Measurements from ENCODE around the gene HTR3A.
"Not testable (repeated sequence)": the region's sequence is repeated elsewhere in the genome, so short reads cannot be mapped to it uniquely, and the experiment has no call there.

Gene HTR3A

GRCh38 chr11:113937918-113938317, 37.0 kb upstream of the HTR3A start:
- TF ChIP-seq CTCF (IDR thresholded peaks at IDR 0.05; ENCODE audit: control insufficient read depth, extremely low read depth, insufficient read depth), result no peak
- H3K4me3 ChIP-seq (ENCODE audit: low read depth, low read length), result no peak overlapping the region
- no peak for DNase-seq (ENCODE audit: low read depth)

DNA sequence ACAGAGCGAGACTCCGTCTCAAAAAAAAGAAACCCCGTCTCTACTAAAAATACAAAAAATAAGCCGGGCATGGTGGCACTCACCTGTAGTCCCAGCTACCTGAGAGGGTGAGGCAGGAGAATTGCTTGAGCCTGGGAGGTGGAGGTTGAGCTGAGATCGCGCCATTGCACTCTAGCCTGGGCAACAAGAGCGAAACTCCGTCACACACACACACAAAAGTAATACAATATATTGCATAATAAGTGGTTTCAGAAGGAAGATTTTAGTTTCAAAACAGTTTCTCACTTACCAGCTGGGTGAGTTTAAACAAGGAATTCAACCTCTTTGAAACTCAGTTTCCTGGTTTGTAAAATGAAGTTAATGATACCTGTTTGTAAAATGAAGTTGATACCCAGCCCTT, 32.7 kb upstream of the HTR3A start:
- TF ChIP-seq CTCF (IDR thresholded peaks at IDR 0.05; ENCODE audit: control insufficient read depth, extremely low read depth, insufficient read depth), result no peak
- no peak for DNase-seq (ENCODE audit: low read depth)
- H3K4me3 ChIP-seq (ENCODE audit: low read depth, low read length), result no peak overlapping the region

GRCh38 chr11:113946162-113946561, 28.7 kb upstream of the HTR3A start:
- DNase-seq (ENCODE audit: low read depth); H3K4me3 ChIP-seq (ENCODE audit: low read depth, low read length): not testable (repeated sequence)

DNA sequence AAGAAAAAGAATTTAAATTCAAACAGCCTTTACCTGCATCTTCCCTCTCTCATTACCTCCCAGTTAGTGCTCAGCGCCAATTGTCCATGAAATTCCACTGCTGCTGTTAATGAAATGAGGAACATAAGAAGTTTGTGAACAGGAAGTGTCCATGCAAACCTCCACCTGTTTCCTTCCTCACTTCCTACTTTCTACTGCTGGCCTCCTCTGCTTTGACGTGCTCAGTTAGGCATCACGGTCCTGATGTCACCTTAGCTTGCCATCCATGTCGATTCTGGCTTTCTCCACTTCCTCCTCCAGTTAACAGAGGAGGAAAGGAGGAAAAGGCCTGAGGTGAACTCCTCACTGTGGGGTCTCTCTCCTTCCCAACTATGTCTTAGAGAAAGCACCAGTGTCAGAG, 26.9 kb upstream of the HTR3A start:
- no peak overlapping the region for H3K4me3 ChIP-seq (ENCODE audit: low read depth, low read length)
- TF ChIP-seq CTCF (IDR thresholded peaks at IDR 0.05; ENCODE audit: control insufficient read depth, extremely low read depth, insufficient read depth), result no peak
- DNase-seq (ENCODE audit: low read depth), result no peak

GRCh38 chr11:113949891-113950290, 25.0 kb upstream of the HTR3A start:
- H3K4me3 ChIP-seq (ENCODE audit: low read depth, low read length), result no peak overlapping the region
- DNase-seq (ENCODE audit: low read depth), result no peak
- TF ChIP-seq CTCF (IDR thresholded peaks at IDR 0.05; ENCODE audit: control insufficient read depth, extremely low read depth, insufficient read depth), result no peak

DNA sequence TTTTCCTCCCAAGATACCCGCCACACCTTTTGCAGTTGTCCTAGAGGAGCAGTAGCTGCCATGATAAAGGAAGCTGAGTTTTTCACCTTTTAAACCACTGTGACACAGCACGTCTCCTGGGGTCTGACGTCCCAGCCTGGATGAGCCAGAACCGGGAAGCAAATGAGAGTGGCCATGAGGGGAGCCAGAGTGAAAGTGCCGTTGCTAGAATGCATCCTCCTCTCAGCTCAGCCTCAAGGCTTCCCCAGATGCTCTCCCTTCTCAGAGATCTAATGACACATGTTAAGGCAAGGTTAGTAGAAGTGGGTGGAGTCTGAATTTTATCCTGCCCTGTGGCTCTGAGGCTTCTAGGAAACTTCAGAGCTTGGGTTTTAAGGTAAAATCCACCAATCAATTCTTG, 23.4 kb upstream of the HTR3A start:
- no peak for TF ChIP-seq CTCF (IDR thresholded peaks at IDR 0.05; ENCODE audit: control insufficient read depth, extremely low read depth, insufficient read depth)
- H3K4me3 ChIP-seq (ENCODE audit: low read depth, low read length), result no peak overlapping the region
- no peak for DNase-seq (ENCODE audit: low read depth)

GRCh38 chr11:113952070-113952469, 22.8 kb upstream of the HTR3A start:
- no peak for DNase-seq (ENCODE audit: low read depth)
- TF ChIP-seq CTCF (IDR thresholded peaks at IDR 0.05; ENCODE audit: control insufficient read depth, extremely low read depth, insufficient read depth), result no peak
- no peak overlapping the region for H3K4me3 ChIP-seq (ENCODE audit: low read depth, low read length)

DNA sequence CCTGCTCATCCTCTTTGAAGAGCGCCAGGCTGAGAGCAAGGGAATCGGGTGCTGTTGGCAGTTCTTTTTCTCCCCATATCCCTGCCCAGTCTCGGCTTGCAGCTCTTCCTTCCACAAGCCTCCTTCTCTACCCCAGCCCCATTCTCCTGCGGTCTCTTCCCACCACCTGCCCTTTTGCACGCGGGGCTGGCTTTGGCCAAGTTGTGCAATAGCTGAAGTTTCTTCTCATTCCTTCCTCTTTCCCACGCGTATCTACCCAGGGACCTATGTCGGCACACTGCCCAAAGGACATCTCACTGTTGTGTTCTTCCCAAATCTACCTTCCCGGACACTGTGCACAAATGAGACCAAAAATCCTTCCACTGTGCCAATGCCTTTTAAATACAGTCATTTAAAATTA, 22.3 kb upstream of the HTR3A start:
- no peak overlapping the region for H3K4me3 ChIP-seq (ENCODE audit: low read depth, low read length)
- no peak for TF ChIP-seq CTCF (IDR thresholded peaks at IDR 0.05; ENCODE audit: control insufficient read depth, extremely low read depth, insufficient read depth)
- DNase-seq (ENCODE audit: low read depth), result no peak

All from LNCaP clone FGC (cell line).